IMR-90 (cell line): ENCODE results near the gene SERPINA6. TPM values are rescaled to one million over a fixed set of nuclear protein-coding genes. Genes with fewer than 3 reads are reported as not detected.

Experiments
- ATAC-seq: fragments of 200-7000 bp; cut with Tn5 transposase; 2 replicates; pipeline ENCODE4 v1.9.1; 2020; ENCODE audit warnings: low read depth, mild to moderate bottlenecking, moderate library complexity
- BruUV-seq: library from RNA; stranded (reverse); fragments of 400-500 nt; replicated peaks from 2 replicates; lab custom pipeline; 2021; lab: Mats Ljungman, UMichigan
- CTCF ChIA-PET: fragments of 300-600 bp; formaldehyde crosslinking; extraction: SDS; loops from one replicate; lab custom pipeline; 2021; ENCODE audit warnings: antibody characterized with exemption; lab: Yijun Ruan, JAX
- POLR2A ChIA-PET: fragments of 300-600 bp; sonication (Branson Sonifier 250); formaldehyde crosslinking; loops from one replicate; lab custom pipeline; 2022; ENCODE audit warnings: antibody characterized with exemption; ENCODE audit not compliant: unreplicated experiment; lab: Charles Lee
- DNase-seq: peaks from one replicate; pipeline ENCODE4 v3.0.0; 2013
- H2AFZ ChIP-seq: replicated peaks from 2 replicates; pipeline ENCODE3; 2013; ENCODE audit warnings: low read length, mild to moderate bottlenecking; ENCODE audit not compliant: poor library complexity
- H2AK5ac ChIP-seq: 2 replicates; pipeline ENCODE4 v1.6.1; 2013; ENCODE audit warnings: low read depth, low read length, inconsistent platforms
- H2AK9ac ChIP-seq: replicated peaks from 2 replicates; pipeline ENCODE3; 2013; ENCODE audit warnings: mild to moderate bottlenecking, low read depth, low read length, moderate library complexity; ENCODE audit not compliant: poor library complexity
- H2BK120ac ChIP-seq: 2 replicates; pipeline ENCODE4 v1.6.1; 2013; ENCODE audit warnings: low read depth, low read length, inconsistent platforms
- H2BK15ac ChIP-seq: 3 replicates; pipeline ENCODE4 v1.6.1; 2013; ENCODE audit warnings: low read depth, low read length, inconsistent platforms
- H2BK20ac ChIP-seq: 2 replicates; pipeline ENCODE4 v1.6.1; 2013; ENCODE audit warnings: low read depth, mild to moderate bottlenecking, inconsistent platforms, low read length, moderate library complexity
- H2BK5ac ChIP-seq: 2 replicates; pipeline ENCODE4 v1.6.1; 2013; ENCODE audit warnings: mild to moderate bottlenecking, low read depth, low read length, inconsistent platforms; ENCODE audit not compliant: poor library complexity, severe bottlenecking
- H3K14ac ChIP-seq: replicated peaks from 2 replicates; pipeline ENCODE4 v1.6.1; 2013; ENCODE audit warnings: low read depth, low read length, inconsistent platforms
- H3K18ac ChIP-seq: 2 replicates; pipeline ENCODE4 v1.6.1; 2013; ENCODE audit warnings: low read depth, low read length, control low read depth
- H3K23ac ChIP-seq: 2 replicates; pipeline ENCODE4 v1.6.1; 2013; ENCODE audit warnings: low read depth, low read length, inconsistent platforms
- H3K27ac ChIP-seq: 2 replicates; pipeline ENCODE4 v1.5.1; 2013; ENCODE audit warnings: mild to moderate bottlenecking, control low read depth, low read length; ENCODE audit not compliant: insufficient read depth
- H3K27me3 ChIP-seq: 2 replicates; pipeline ENCODE4 v1.6.1; 2013; ENCODE audit warnings: low read length; ENCODE audit not compliant: control insufficient read depth, insufficient read depth
- H3K36me3 ChIP-seq: 2 replicates; pipeline ENCODE4 v1.6.1; 2013; ENCODE audit warnings: low read length, mixed read lengths; ENCODE audit not compliant: control insufficient read depth, insufficient read depth
- H3K4ac ChIP-seq: 2 replicates; pipeline ENCODE4 v1.6.1; 2013; ENCODE audit warnings: low read depth, low read length, inconsistent platforms
- H3K4me1 ChIP-seq: 2 replicates; pipeline ENCODE4 v1.6.1; 2013; ENCODE audit warnings: low read length, mixed read lengths; ENCODE audit not compliant: control insufficient read depth, insufficient read depth
- H3K4me2 ChIP-seq: 2 replicates; pipeline ENCODE4 v1.6.1; 2013; ENCODE audit warnings: low read depth, mild to moderate bottlenecking, control low read depth, low read length, moderate library complexity
- H3K4me3 ChIP-seq: 2 replicates; pipeline ENCODE4 v1.5.1; 2013; ENCODE audit warnings: low read depth, mild to moderate bottlenecking, control low read depth, low read length, moderate library complexity; ENCODE audit not compliant: insufficient read depth
- H3K56ac ChIP-seq: 2 replicates; pipeline ENCODE4 v1.6.1; 2013; ENCODE audit warnings: low read length, inconsistent platforms; ENCODE audit not compliant: insufficient read depth; ENCODE audit errors: extremely low read depth
- H3K79me1 ChIP-seq, 2 experiments: 2 replicates each; pipeline ENCODE4 v1.6.1; 2013; ENCODE audit warnings: low read length in 2 of 2, inconsistent platforms in 1 of 2, low read depth in 1 of 2
- H3K9ac ChIP-seq: 2 replicates; pipeline ENCODE4 v1.6.1; 2013; ENCODE audit warnings: low read depth, low read length, control low read depth
- H3K9me1 ChIP-seq: 2 replicates; pipeline ENCODE4 v1.6.1; 2013; ENCODE audit warnings: low read length, inconsistent platforms; ENCODE audit not compliant: insufficient read depth
- H3K9me3 ChIP-seq: 2 replicates; pipeline ENCODE4 v1.6.1; 2013; ENCODE audit warnings: low read length; ENCODE audit not compliant: control insufficient read depth, insufficient read depth
- H4K20me1 ChIP-seq: 2 replicates; pipeline ENCODE4 v1.6.1; 2013; ENCODE audit warnings: low read length, inconsistent platforms; ENCODE audit not compliant: insufficient read depth
- H4K5ac ChIP-seq: 2 replicates; pipeline ENCODE4 v1.6.1; 2013; ENCODE audit warnings: mild to moderate bottlenecking, low read depth, low read length, control low read depth
- H4K8ac ChIP-seq, 2 experiments: 2 replicates each; pipeline ENCODE4 v1.6.1; 2013; ENCODE audit warnings: low read depth in 2 of 2, low read length in 2 of 2, control low read depth in 1 of 2, inconsistent platforms in 1 of 2
- H4K91ac ChIP-seq: 2 replicates; pipeline ENCODE4 v1.6.1; 2013; ENCODE audit warnings: low read depth, low read length, inconsistent platforms; ENCODE audit not compliant: insufficient read depth
- CEBPB ChIP-seq: IDR thresholded peaks from 2 replicates; pipeline ENCODE4 v1.6.1; 2012; ENCODE audit warnings: low read depth, low read length, improper control_type of control experiment
- FOS ChIP-seq: fragments of 150-350 bp; IDR thresholded peaks from 2 replicates; pipeline ENCODE4 v1.6.1; 2016; ENCODE audit warnings: low read depth, low read length
- MAFK ChIP-seq: IDR thresholded peaks from 2 replicates; pipeline ENCODE4 v1.6.1; 2012; ENCODE audit warnings: low read depth, low read length, improper control_type of control experiment
- MAZ ChIP-seq: IDR thresholded peaks from 2 replicates; pipeline ENCODE4 v1.6.1; 2012; ENCODE audit warnings: low read depth, mild to moderate bottlenecking, low read length, improper control_type of control experiment, moderate library complexity, borderline replicate concordance
- RFX5 ChIP-seq: IDR thresholded peaks from 2 replicates; pipeline ENCODE4 v1.8.0; 2012; ENCODE audit warnings: low read depth, mild to moderate bottlenecking, low read length, moderate library complexity
- WGBS, 2 experiments: methylation state at CpG; one replicate each; pipeline versions ENCODE4 v1.1.5 to v1.1.7; 2013; ENCODE audit warnings: missing lambda C conversion rate in 2 of 2; ENCODE audit not compliant: insufficient read length in 1 of 2; ENCODE audit errors: extremely low coverage in 2 of 2; 5-methylcytosine and 5-hydroxymethylcytosine counted together
- dilution Hi-C: fragments of 300-500 bp; cut with HindIII; formaldehyde crosslinking; loops from one replicate; pipeline ENCODE4 v1.14.3; 2018; ENCODE audit warnings: low sequenced_read_pairs; ENCODE audit not compliant: unreplicated experiment
- in situ Hi-C: fragments of 300-500 bp; cut with MboI; formaldehyde crosslinking; loops from 3 replicates; pipeline ENCODE4 v1.14.3; 2019; ENCODE audit warnings: low sequenced_read_pairs, inconsistent platforms, mixed read lengths
- intact Hi-C: fragments of 100-400 bp; cut with micrococcal nuclease; formaldehyde crosslinking; loops from 2 replicates; pipeline ENCODE4 v1.10.0; 2022
- polyA plus RNA-seq, 3 experiments: library from polyadenylated mRNA; depleted of rRNA; stranded (reverse); fragments of >200 nt; gene quantifications; 2 replicates each; pipeline ENCODE4 v1.2.3, GENCODE V29; 2012; ENCODE audit warnings: low replicate concordance in 1 of 3
- total RNA-seq: library from RNA; depleted of rRNA; stranded (reverse); fragments of >200 nt; gene quantifications from 2 replicates; pipeline ENCODE4 v1.2.3, GENCODE V29; 2012
- TF ChIP-seq, protein P1 (sequence below): fragments of 150-350 bp; IDR thresholded peaks from 2 replicates; pipeline ENCODE4 v1.6.1; 2017; ENCODE audit warnings: mild to moderate bottlenecking, antibody characterized with exemption, low read length, low read depth
- TF ChIP-seq, protein P2 (sequence below): conservative IDR thresholded peaks from 2 replicates; pipeline ENCODE4 v1.5.1; 2012; ENCODE audit warnings: mild to moderate bottlenecking, low read depth, low read length, improper control_type of control experiment

Gene SERPINA6
- total and polyA plus RNA-seq, 2 of the 4 experiments (the other 2 are of a cell fraction), result not detected

DNA sequence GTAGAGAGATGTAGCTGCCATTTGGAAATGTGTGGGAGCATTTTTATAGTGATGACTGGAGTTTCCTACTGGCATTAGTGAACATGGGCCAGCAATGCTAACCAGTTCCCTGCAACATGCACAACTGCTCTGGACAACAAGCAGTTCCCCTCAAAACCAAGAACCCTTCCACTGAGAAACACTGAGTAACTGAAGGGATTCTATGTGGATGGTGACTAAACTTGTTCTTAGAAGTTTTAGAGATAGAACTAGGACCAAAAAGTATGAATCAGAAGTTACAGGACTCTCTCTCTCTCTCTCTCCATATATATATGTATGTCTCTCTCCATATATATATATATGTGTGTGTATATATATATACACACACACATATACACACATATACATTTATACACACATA lies 38.0 kb downstream of the SERPINA6 start (continued):
- TF ChIP-seq CEBPB (no peak), FOS (no peak)
- TF ChIP-seq, protein P1, sequence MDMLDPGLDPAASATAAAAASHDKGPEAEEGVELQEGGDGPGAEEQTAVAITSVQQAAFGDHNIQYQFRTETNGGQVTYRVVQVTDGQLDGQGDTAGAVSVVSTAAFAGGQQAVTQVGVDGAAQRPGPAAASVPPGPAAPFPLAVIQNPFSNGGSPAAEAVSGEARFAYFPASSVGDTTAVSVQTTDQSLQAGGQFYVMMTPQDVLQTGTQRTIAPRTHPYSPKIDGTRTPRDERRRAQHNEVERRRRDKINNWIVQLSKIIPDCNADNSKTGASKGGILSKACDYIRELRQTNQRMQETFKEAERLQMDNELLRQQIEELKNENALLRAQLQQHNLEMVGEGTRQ, result no peak

GRCh38 chr14:94284221-94284620 lies 38.9 kb downstream of the SERPINA6 start:
- no peak overlapping the region for H2BK5ac ChIP-seq
- H2AK9ac ChIP-seq, result no peak overlapping the region
- no peak overlapping the region for H3K4ac ChIP-seq
- no peak overlapping the region for H3K56ac ChIP-seq
- no peak overlapping the region for H2BK120ac ChIP-seq
- no peak overlapping the region for H2BK15ac ChIP-seq
- no peak overlapping the region for H4K5ac ChIP-seq
- no peaks in the 10 kb centered on the region for H3K9me1 ChIP-seq
- H3K79me1 ChIP-seq, result no peaks in the 10 kb centered on the region
- ChIA-PET POLR2A (no interaction called here), CTCF (no interaction called here)
- no peak overlapping the region for H3K23ac ChIP-seq
- dilution Hi-C loops (no loop called here), intact Hi-C loops (no loop called here), in situ Hi-C loops (no loop called here)
- H3K9me3 ChIP-seq, result no peaks in the 10 kb centered on the region
- H4K20me1 ChIP-seq, result no peaks in the 10 kb centered on the region
- H2AFZ ChIP-seq, result no peak overlapping the region
- H3K27me3 ChIP-seq, result no peaks in the 10 kb centered on the region
- H3K4me3 ChIP-seq, result no peak overlapping the region
- no peak overlapping the region for H2AK5ac ChIP-seq
- no TSS peak for BruUV-seq
- H4K8ac ChIP-seq, result no peak overlapping the region
- no peak overlapping the region for H3K14ac ChIP-seq
- H2BK20ac ChIP-seq, result no peak overlapping the region
- H3K27ac ChIP-seq, result no peak overlapping the region
- H4K91ac ChIP-seq, result no peak overlapping the region
- no peaks in the 10 kb centered on the region for H3K4me1 ChIP-seq
- DNase-seq (no peak), ATAC-seq (no peak)
- H3K9ac ChIP-seq, result no peak overlapping the region
- no peaks in the 10 kb centered on the region for H3K36me3 ChIP-seq
- TF ChIP-seq RFX5 (no peak), MAZ (no peak), MAFK (no peak)
- TF ChIP-seq, protein P2, sequence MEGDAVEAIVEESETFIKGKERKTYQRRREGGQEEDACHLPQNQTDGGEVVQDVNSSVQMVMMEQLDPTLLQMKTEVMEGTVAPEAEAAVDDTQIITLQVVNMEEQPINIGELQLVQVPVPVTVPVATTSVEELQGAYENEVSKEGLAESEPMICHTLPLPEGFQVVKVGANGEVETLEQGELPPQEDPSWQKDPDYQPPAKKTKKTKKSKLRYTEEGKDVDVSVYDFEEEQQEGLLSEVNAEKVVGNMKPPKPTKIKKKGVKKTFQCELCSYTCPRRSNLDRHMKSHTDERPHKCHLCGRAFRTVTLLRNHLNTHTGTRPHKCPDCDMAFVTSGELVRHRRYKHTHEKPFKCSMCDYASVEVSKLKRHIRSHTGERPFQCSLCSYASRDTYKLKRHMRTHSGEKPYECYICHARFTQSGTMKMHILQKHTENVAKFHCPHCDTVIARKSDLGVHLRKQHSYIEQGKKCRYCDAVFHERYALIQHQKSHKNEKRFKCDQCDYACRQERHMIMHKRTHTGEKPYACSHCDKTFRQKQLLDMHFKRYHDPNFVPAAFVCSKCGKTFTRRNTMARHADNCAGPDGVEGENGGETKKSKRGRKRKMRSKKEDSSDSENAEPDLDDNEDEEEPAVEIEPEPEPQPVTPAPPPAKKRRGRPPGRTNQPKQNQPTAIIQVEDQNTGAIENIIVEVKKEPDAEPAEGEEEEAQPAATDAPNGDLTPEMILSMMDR, result no peak
- H3K4me2 ChIP-seq, result no peak overlapping the region
- WGBS, 2 experiments, result no CpG with 5 or more reads among the region's 2 CpGs
- H3K18ac ChIP-seq, result no peak overlapping the region
